Iris pigment epithelial cell (primary cell): ENCODE results near the gene MDFIC.

ENCODE experiments used
- DNase-seq: peaks from one replicate; pipeline ENCODE4 v3.0.0-alpha.2; 2011; ENCODE audit warnings: low read depth

Gene MDFIC

GRCh38 chr7:114997487-114998404, 75.9 kb downstream of the MDFIC start:
- DNase-seq = no peak

DNA sequence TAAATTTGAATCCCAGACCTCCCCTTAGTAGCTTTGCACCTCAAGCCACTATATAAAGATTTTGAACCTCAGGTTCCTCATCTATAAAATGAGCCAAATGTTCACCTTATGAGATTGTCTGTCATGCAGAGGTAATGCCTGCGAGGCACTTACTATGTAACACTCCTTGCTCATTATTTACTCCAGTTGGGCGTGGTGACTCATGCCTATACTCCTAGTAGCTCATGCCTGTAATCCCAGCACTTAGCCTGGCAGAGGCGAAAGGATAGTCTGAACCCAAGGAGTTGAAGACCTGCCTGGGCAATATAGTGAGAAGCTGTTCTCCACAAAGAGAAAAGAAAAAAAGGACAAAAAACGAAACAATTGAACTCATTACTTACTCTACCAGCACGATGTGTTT, 82.2 kb downstream of the MDFIC start:
- DNase-seq = no peak

DNA sequence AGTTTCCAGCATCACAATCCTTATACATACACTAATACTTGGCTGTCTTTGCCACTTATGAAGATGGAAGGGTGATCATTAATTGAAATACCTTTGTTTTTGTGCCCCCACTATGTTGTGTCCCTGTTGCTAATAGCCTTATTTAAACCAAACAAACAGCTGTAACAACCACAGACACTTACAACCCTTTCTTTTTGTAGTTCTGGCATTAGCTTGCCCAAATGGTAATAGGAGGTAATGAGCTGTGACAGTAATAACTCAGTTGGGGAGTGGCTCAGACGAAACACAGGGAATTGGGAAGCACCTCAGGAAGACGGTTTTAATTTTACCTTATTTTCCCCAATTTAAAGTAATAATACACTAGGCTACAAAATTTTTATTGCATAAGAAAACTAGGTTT, 83.4 kb downstream of the MDFIC start:
- DNase-seq = no peak

GRCh38 chr7:115005953-115006352, 84.1 kb downstream of the MDFIC start:
- no peak for DNase-seq

DNA sequence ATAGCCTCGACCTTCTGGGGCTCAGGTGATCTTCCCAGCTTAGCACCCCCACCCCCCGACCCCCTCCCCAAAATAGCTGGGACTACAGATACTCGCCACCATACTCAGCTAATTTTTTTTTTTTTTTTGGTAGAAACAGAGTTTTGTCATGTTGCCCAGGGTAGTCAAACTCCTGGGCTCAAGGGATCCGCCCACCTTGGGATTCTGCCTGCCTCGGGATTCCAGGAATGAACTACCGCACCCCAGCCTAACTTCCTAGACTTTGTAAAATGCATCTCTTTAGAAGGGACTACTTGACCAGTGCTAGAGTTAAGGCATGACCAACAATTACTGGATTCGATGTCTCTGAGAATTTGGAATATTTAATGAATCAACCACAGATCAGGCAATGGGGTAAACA, 85.9 kb downstream of the MDFIC start:
- DNase-seq = no peak

DNA sequence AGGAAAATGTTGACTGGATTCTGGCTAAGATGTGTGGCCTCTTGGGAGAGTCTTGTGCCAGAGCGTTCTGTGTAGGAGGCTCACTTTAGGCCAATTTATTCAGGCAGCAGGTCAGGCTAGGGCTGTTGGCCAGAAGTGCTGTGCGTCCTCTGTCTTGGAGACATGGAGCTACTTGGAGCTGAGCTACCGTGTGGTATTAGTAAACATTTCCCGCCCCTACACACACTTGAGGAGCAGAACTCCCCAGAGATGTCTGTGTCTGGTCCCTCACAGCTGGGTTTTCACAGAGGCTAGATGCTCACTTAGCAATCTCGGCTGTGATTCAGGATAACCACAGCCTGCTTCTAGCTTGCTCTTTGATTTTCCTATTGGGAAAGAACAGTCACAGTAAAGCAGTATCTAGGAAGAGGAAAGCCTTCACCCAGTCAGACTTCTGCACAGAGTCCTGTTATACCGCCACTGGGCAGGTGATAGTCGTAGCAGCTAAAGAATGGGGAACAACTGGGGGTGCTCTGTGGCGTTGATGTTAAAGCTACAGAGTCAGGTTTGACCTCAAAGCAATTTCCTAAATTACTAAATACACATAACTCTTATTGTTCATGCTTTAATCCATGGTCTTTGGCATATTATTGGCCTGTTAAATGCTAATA, 86.7 kb downstream of the MDFIC start:
- peak; percentile 55 for DNase-seq

- DNase-seq = peak; percentile 40
Measured at GRCh38 chr7:115009139-115009538, 87.2 kb downstream of the MDFIC start.

GRCh38 chr7:115009736-115010440, 88.0 kb downstream of the MDFIC start:
- DNase-seq = peak; percentile 47

- no peak for DNase-seq
Measured at GRCh38 chr7:115010441-115010820, 88.5 kb downstream of the MDFIC start.

DNA sequence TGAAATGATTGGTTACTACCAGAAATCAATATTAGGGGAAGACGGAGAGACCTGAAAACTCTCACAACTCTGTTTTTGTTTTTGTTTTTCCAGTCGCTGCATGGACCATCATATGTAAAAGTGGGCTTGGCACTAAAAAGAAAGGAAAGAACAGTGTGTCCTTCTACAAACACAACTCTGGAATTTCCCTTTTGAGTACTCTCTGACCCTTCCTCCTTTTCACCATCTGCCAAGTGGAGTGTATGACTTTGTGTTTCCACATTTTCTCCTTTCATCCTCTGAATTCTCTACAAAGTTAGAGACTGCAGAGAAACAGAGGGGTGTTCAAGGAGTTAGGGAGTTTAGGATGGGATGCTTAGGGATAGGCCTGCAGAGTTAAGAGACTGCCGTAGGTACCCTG, 92.0 kb downstream of the MDFIC start:
- DNase-seq = peak; percentile 31

DNA sequence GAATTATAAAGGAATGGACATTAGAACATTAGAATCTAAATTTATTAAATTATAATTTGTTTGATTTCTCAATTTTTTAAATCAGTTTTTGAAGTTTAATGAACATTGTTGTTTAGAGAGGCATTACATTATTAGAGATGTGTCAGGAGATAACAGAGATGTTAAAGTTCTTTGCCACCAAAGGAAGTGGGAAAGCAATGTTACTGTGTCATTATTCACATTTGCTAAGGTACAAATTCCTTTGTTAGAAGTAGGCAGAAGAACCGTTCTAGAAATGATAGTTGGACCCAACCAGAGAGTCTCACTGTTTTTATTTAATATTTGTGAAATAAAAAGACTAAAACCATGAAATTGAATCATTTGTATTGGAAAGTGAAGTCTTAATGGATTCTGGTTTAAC, 92.9 kb downstream of the MDFIC start:
- no peak for DNase-seq

DNA sequence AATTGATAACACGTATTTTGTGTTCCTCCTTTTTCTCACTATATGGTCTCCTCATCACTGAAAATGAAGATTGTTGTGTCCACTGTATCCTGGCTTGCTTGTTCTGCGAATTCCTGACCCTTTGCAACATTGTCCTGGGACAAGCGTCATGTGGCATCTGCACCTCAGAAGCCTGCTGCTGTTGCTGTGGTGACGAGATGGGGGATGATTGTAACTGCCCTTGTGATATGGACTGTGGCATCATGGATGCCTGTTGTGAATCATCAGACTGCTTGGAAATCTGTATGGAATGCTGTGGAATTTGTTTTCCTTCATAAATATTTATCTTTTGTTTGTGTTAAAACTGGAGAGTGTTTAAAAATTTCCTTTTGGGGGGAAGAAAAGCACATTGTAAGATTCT, 93.7 kb downstream of the MDFIC start:
- DNase-seq = peak; percentile 54

DNA sequence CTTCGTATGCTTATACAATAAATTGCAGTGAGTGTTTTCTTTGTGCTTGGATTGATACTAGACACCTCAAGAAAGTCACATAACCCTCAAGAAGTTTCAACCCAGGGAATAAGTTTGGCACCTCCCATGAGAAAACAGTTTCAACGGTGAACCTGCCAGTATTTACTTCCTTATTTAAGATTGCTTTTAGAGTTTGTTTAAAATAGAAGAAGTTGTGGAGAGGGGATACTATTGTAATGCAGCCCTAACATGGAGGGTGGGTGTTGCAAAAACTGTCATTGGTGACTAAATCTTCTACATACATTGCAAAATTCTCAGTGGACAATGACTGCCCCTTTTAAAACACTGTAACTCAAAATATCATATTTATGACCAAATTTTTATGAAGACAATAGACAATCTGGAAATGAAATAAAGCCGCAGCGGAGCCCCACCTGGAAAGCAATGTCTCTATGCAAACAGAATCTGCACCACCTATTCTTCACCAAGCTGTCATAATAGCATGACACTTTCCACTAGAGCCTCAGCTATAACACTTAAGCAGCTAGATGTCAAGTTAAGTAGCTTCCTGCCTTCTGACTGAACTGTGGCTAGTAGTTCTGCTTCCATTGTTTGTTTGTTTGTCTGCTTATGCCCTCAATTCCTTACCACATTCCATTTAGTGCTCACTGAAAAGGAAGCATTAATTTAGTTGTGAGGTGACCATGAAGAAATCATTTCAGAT, 98.2 kb downstream of the MDFIC start:
- DNase-seq = no peak

DNA sequence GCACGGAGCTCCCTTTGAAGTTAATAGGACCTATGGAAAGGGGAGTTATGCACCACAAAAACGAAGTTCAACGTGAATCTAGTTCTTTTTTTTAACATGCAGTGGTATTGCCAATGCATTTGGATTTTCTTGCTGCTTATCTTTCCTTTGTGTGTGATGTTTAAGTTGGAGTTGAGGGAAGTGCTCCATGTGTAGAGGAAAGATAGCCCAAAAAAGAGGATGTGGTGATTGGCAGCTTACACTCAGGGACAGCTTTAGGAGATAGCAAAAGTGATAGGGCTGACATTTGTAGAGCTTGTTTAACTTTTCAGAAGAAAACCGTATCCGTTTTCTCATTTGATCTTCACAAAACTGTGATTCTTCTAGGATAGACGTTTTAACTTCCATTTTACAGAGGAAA, 101.3 kb downstream of the MDFIC start:
- no peak for DNase-seq

DNA sequence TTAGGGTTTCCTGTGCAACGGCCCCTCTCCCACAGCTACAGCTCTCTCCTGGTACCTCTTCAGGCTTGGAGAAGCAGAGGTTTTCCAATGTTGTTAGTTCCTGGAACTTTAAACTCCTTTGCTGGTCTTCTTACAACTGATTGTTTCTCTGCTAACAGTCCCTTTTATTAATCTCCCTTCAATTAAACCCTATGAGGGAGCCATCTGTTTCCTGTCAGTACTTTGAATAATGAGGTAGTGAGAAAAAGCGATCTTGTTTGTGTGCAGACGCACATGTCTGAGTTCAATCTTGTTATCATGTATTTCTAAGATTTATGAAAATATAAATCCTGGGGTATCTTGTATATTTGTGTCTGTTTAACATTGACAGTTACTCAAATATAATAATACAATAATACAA, 102.4 kb downstream of the MDFIC start:
- DNase-seq = no peak

- no peak for DNase-seq
Measured at GRCh38 chr7:115032715-115033703, 111.1 kb downstream of the MDFIC start.

DNA sequence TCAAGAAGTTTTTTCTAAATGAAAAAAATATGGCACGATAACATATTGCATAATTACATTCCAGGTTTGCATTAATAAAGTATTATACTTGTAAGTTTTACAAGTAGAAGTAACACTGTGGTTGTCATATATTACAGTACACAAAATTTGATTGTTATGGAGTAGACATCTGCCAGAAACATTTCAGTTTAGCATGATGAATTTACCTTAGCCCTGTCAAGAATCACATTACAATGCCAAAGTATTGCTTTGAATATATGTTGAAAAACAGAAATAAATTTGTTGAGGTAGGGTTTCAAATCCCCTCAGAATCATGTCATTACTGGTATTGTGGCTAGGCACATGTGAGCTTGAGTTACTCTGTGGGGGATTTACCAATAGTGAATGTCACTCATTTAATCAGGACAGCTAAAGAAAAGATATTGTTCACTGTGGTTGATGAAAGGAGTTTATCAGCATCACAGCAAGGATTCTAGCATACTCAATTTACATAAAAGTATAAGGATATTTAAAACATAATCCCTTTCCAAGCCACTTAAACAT, 112.1 kb downstream of the MDFIC start:
- DNase-seq = no peak

- DNase-seq = no peak
Measured at GRCh38 chr7:115034515-115034914, 112.6 kb downstream of the MDFIC start.

- DNase-seq = no peak
Measured at GRCh38 chr7:115037128-115037802, 115.4 kb downstream of the MDFIC start.

DNA sequence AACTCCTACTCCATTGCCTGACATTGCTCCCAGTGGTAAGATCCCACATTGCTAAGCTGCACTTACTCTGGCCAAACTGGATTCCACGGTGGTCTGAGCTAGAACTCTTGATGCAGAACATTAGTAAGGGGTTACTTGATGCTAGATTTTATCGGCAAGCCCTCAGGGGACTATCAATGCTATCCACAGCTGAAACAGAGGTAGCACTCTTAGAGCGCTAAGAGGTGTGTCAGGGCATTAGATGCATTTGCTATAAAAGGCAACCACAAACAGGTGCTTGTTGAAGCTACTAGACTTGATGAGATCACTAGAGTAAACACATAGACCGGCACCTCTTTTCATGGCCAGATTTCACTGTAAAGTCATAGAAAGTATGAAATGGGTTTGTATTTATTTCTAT, 116.3 kb downstream of the MDFIC start:
- no peak for DNase-seq
